IPS DF 19.7 (cell line): Measurements from ENCODE around the gene RBM11.
"Not testable (repeated sequence)": the region's sequence is repeated elsewhere in the genome, so short reads cannot be mapped to it uniquely, and the experiment has no call there.

Experiments
- DNase-seq: peaks from one replicate; pipeline ENCODE4 v3.0.0-alpha.2; 2013; ENCODE audit warnings: low read depth, low spot score

The RBM11 gene, protein sequence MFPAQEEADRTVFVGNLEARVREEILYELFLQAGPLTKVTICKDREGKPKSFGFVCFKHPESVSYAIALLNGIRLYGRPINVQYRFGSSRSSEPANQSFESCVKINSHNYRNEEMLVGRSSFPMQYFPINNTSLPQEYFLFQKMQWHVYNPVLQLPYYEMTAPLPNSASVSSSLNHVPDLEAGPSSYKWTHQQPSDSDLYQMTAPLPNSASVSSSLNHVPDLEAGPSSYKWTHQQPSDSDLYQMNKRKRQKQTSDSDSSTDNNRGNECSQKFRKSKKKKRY

DNA sequence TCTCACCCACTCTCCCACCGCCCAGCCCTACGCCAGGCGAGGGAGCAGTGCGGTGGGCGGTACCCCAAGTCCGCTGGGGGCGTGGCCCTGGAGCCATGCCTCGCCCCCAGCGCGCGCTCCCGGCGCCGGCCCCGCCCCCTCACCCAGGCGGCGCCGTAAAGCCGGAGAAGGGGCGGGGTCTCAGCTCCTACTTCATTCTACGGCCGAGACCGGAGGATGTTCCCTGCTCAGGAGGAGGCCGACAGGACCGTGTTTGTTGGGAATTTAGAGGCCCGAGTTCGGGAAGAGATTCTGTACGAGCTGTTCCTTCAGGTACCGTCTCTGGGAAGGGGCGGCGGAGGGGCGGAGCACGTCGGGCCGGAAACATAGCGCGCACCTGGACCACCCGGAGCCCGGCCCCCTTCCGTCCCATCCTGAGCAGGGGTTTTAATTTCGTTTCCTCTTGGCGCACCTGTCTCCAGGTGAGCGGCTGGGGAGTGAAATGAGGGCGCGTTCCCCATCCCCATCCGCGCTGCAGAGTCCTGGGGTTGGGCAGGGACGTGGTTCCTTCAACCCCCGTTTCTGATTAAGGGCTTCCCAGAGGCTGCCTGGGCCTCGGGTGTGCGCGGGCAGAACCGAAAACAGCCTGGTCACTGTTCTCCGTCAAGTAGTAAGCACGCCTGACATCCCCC, at the start of gene RBM11:
Gene RBM11 (plus strand): TSS at position 187 of the 671 bp plus-strand sequence. CDS start 30 bp downstream, at position 217.
- peak; percentile 40 for DNase-seq

GRCh38 chr21:14166463-14167223, 49.3 kb upstream of the RBM11 start:
- not testable (repeated sequence) for DNase-seq

DNA sequence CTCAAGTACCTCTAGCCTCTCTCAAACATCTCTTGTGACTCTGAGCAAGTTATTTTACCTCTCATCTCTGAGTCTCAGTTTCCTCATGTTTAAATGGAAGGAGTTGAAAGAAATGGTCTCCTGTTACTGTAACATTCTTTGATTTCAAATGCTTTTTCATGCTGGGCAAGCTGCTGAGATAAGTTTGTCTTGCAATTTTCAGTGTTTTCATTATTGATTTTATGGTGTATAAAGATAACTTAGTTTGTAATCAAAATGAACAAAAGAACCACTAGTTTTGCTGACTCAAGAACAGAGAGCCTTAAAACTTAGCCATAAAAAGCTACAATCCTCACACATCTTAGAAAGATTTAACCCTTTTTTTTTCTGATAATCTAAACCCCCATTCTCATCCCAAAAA, 9.7 kb upstream of the RBM11 start:
- DNase-seq = no peak

DNA sequence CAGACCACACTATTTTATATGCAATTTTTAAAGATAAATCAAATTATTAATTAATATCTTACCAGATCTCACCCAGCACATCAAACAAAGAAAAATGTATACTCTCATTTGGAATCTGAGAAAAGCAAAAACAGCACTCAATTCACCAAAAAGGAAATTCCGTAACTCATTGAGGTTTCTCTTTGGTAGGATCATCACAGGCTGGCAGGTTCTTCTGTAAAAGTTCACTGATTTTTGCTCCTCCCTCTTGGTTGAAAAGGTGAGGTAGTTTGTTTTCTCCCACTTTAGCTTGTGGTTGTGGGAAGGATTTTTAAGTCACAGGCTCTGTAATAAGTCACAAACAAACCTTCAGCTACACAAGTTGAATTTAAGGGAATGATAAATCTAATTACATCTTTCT, 5.2 kb upstream of the RBM11 start, which contains the start of gene LIPI:
Gene LIPI (minus strand): TSS at position 218 of the 400 bp plus-strand sequence. CDS start 110 bp downstream, at position 108.
- no peak for DNase-seq

DNA sequence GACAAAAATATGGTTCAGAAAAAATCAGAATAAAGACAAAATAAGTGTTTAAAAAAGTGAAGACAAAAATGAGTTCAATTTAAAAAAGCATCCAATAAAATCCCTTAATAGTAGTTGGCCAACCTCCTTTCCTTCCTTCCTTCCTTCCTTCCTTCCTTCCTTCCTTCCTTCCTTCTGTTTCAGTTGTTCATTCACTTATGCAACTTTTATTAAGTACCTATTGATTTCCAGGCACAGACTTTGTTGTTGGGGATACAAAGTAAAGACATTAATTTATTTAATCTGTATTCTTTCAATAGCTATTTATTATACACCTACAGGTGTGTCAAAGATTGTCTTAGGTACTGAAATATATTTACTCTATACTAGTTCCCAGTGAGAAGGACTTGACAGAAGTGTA, 2.8 kb upstream of the RBM11 start:
- no peak for DNase-seq

- DNase-seq = no peak
Observed at GRCh38 chr21:14223365-14223764, 7.4 kb downstream of the RBM11 start.

DNA sequence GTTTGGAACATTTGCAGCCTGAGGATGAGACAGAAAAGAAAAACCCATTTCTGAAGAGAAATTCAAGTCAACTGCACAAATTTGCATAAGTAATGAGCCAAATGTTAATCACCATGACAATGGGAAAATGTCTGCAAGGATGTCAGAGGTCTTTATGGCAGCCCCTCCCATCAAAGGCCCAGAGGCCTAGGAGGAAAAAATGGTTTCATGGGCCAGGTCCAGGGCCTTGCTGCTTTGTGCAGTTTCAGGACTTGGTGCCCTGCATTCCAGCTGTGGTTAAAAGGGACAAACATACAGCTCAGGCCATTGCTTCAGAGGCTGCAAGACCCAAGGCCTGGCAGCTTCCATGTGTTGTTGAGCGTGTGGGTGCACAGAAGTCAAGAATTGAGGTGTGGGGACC, 13.4 kb downstream of the RBM11 start:
- DNase-seq = no peak

- DNase-seq = no peak
Observed at GRCh38 chr21:14235101-14235500, 19.1 kb downstream of the RBM11 start.

GRCh38 chr21:14236180-14236579, 20.2 kb downstream of the RBM11 start:
- no peak for DNase-seq

DNA sequence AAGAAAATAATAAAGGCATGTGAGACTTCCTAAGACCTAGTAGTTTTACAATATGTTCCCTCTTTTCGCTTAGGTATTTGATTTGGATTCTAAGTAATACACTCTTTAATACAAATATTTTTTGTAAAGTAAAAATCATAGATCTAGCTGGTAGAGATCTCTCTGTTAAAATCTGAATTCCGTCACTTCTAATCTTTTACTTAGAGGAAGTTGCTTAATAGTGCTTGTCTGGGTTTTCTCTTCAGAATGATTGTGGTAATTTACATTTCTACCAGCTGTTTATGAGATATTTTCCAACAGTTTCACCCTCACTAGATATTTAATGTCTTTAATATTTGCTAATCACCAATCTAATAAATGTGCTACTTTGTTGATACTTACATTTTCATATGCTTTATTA, 23.3 kb downstream of the RBM11 start:
- no peak for DNase-seq

GRCh38 chr21:14241297-14241696, 25.3 kb downstream of the RBM11 start:
- DNase-seq = no peak

- no peak for DNase-seq
Observed at GRCh38 chr21:14243461-14243860, 27.5 kb downstream of the RBM11 start.

DNA sequence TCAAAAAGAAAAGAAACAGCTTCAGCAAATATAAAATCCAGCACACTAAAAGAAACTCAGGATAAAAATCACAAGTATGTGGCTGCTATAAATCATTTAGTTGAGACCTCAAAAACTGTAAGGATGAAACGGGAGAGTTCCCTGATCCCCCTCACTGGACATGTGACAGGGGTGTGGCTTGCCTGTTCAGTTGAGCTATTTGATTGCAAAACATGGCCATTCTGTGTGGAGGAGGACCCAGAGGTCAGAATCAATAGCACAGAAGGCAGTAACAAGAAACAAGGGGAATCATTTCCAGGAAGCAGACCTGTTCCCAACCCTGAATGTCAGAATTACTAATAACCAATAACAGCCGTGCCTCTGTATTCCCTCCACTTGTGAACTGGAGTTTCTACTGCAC, 27.9 kb downstream of the RBM11 start:
- no peak for DNase-seq

DNA sequence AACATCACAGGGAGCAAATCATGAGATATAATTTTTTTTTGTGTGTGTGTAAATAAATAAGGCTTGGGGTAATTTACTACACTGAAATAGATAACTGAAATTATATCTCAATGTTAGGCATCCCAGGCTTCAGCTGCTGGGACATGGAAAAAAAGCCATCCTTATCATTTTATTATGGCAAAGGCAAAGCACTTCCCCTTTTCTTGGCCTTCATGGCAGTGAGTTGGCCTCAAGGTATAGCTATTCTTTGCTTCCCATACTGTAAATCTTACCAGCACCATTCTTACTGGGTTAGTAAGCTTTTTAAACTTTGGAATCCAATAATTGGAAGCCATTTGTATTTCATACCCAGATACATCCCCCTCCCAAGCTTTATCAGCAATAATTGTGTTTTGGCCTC, 29.0 kb downstream of the RBM11 start:
- DNase-seq = no peak

- no peak for DNase-seq
Observed at GRCh38 chr21:14245711-14246110, 29.8 kb downstream of the RBM11 start.

DNA sequence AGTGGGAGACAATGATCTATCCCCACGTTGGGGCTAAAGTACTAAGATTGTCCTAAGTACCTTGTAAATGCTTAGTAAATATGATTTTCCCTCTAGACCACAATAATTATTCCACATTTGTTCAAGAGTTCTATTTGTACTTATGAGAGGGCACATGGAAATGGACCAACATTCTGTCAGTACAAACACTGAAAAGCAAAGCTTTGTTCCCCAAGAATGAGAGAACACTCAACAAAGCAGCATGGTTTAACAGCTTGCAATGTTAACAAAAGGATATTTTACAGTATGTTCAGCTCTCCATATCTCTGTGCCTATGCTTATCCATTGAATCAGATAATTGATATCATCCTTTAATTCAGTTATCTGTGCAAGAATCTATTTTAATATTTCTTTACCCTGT, 35.4 kb downstream of the RBM11 start:
- no peak for DNase-seq

GRCh38 chr21:14259747-14260146, 43.8 kb downstream of the RBM11 start:
- no peak for DNase-seq

DNA sequence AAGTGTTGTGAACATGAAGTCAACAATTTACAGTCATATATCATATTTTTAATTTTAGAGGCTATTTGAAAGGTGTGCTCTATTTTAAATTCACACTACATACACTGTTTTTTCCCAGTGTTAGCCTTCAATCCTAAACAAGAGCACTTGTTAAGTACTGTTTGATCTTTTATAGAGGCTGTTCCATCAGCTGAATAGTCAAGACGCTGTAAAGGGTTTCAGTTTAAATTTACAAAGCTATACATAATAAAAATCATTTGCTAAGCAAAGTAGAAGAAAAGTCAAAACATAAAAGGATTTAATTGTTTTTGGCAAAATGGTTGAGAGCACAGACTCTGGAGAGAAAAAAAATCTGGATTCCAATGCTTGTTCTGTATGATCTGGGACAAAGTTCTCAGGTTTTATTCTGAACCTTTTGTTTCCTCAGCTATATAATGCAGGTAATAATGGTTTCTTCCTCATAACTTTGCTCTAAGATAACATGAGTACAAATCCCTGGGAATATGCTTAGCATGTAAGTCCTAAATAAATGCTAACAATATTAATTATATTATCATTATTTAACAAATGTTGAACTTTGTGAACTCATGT, 44.3 kb downstream of the RBM11 start:
- no peak for DNase-seq

DNA sequence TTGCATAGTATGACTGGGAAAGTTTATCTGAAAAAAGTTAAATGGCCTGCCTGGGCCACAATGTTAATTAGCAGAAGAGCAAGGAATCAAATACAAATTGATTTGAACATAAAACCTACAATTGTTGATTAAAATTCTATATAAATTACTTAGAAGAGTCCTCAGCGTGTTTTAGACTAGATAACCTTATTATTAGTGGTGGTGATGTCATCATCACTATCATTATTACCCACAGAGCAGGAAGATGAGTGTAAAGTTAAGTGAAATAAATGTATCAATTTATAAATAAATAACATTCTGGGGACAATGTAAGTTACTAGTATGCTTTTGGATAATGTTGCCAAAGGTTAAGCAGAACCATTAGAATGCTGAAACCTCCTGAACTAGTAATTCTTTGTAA, 46.1 kb downstream of the RBM11 start:
- no peak for DNase-seq

GRCh38 chr21:14263879-14264278, 47.9 kb downstream of the RBM11 start:
- DNase-seq = no peak

DNA sequence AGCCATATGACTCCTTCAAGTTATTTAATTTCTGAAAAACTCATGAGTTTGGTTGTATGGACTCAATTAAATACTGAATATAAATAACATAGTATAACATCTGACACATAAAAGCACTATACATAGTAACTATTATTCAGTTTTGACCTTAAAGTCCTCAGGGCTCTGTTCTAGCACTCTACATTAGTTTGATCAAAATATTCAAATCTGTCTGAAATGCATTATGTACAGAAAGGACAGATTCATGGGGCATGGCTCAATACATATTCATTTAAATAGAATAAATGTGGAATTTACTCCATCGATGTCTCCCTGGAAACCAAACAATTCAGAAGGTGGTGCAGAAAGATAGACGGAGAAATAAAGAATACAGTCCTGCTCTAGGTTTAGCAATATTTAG, 49.1 kb downstream of the RBM11 start:
- no peak for DNase-seq

GRCh38 chr21:14267076-14267475, 51.1 kb downstream of the RBM11 start:
- DNase-seq = no peak
